HCT116 (cell line): ENCODE results near the gene CAPN5.

Experiments
- EZH2 ChIP-seq: fragments of 200-600 bp; sonication (generic); IDR thresholded peaks from 2 replicates; pipeline ENCODE4 v1.6.1; 2017; ENCODE audit warnings: antibody characterized with exemption, mixed run types
- POLR2A ChIP-seq: IDR thresholded peaks from 2 replicates; pipeline ENCODE4 v1.7.0; 2011; ENCODE audit warnings: borderline replicate concordance; ENCODE audit not compliant: insufficient read depth, insufficient read length; ENCODE audit errors: extremely low read depth
- POLR2AphosphoS5 ChIP-seq: IDR thresholded peaks from 2 replicates; pipeline ENCODE4 v1.6.1; 2011; ENCODE audit warnings: mild to moderate bottlenecking, low read depth, low read length, moderate library complexity
- SRF ChIP-seq: IDR thresholded peaks from 2 replicates; pipeline ENCODE4 v1.6.1; 2012; ENCODE audit warnings: low read depth
- YY1 ChIP-seq: IDR thresholded peaks from 2 replicates; pipeline ENCODE4 v1.6.1; 2011; ENCODE audit warnings: low read length, low read depth, moderate library complexity, mild to moderate bottlenecking; ENCODE audit not compliant: insufficient replicate concordance; ENCODE audit errors: extremely low read depth
- ZFX ChIP-seq: fragments of 450-650 bp; IDR thresholded peaks from 2 replicates; pipeline ENCODE4 v1.6.1; 2017
- ZNF274 ChIP-seq: fragments of 200-500 bp; sonication (Bioruptor generic); IDR thresholded peaks from 2 replicates; pipeline ENCODE4 v1.6.1; 2014; ENCODE audit warnings: mild to moderate bottlenecking, low read depth, low read length, inconsistent platforms
- TF ChIP-seq, protein P1 (sequence below), 3 experiments: fragments of 200-600 bp in 1 of 3; sonication (generic) in 1 of 3; IDR thresholded peaks in 2 of 3; conservative IDR thresholded peaks in 1 of 3; 2 replicates each; pipeline ENCODE4 v1.5.1; 2012 to 2017; ENCODE audit warnings: low read depth in 2 of 3, low read length in 2 of 3, antibody characterized with exemption in 1 of 3, borderline replicate concordance in 1 of 3, control low read depth in 1 of 3, mild to moderate bottlenecking in 1 of 3, mixed read lengths in 1 of 3, mixed run types in 1 of 3, moderate library complexity in 1 of 3; ENCODE audit not compliant: insufficient read depth in 1 of 3

DNA sequence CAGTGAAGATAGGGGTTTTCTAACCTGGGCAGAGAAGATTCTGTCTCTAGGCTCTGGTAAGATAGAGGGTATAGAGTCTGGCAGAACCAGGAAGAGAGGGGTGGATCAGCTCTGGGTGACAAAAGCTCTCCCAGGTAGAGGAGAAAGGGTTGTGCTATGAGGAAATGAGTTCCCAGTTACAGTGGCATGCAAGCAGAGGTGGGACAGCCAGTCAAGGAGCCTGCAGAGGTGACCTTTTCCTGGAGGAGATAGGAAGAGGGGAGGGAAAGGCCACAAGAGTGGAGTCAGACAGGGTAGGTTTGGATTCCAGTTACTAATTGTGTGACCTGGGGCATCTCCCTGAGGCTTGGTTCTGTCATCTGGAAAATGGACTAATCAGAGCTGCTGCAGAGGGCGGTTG lies 3.4 kb upstream of the CAPN5 start:
- no peak for TF ChIP-seq YY1
- TF ChIP-seq POLR2AphosphoS5 = no peak
- TF ChIP-seq EZH2 = no peak
- TF ChIP-seq, protein P1, sequence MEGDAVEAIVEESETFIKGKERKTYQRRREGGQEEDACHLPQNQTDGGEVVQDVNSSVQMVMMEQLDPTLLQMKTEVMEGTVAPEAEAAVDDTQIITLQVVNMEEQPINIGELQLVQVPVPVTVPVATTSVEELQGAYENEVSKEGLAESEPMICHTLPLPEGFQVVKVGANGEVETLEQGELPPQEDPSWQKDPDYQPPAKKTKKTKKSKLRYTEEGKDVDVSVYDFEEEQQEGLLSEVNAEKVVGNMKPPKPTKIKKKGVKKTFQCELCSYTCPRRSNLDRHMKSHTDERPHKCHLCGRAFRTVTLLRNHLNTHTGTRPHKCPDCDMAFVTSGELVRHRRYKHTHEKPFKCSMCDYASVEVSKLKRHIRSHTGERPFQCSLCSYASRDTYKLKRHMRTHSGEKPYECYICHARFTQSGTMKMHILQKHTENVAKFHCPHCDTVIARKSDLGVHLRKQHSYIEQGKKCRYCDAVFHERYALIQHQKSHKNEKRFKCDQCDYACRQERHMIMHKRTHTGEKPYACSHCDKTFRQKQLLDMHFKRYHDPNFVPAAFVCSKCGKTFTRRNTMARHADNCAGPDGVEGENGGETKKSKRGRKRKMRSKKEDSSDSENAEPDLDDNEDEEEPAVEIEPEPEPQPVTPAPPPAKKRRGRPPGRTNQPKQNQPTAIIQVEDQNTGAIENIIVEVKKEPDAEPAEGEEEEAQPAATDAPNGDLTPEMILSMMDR (IDR thresholded peaks at IDR 0.05 in 2 of 3, conservative IDR thresholded peaks at IDR 0.05 in 1 of 3; ENCODE audit: borderline replicate concordance in 1 of 3, insufficient read depth in 1 of 3, low read depth in 2 of 3, low read length in 2 of 3) = no peak
- no peak for TF ChIP-seq SRF
- TF ChIP-seq POLR2A = no peak
- no peak for TF ChIP-seq ZFX
- TF ChIP-seq ZNF274 = no peak
